ENCODE data around the gene DGLUCY.
"Not testable (repeated sequence)": the region's sequence is repeated elsewhere in the genome, so short reads cannot be mapped to it uniquely, and the experiment has no call there.

GRCh38 chr14:91266276-91266675 is 152.4 kb downstream of the DGLUCY start:
- TF ChIP-seq CTCF, EP300, POLR2A (IDR thresholded peaks at IDR 0.05): not testable (repeated sequence)

Measured in ovary (tissue), 3 donors.